A172 (cell line): Measurements from ENCODE around the gene RSPO4. TPM values are rescaled to one million over a fixed set of nuclear protein-coding genes. Genes with fewer than 3 reads are reported as not detected.

Source experiments
- DNase-seq: peaks from one replicate; pipeline ENCODE4 v3.0.0-alpha.2; 2015; ENCODE audit warnings: low spot score
- total RNA-seq: library from RNA; depleted of rRNA; stranded (reverse); fragments of >200 nt; shearing (Covaris generic); gene quantifications from 2 replicates; pipeline ENCODE4 v1.2.3, GENCODE V29; 2014; rRNA removed

The RSPO4 gene
- total RNA-seq, 1 experiment from 2014 or later = not detected

DNA sequence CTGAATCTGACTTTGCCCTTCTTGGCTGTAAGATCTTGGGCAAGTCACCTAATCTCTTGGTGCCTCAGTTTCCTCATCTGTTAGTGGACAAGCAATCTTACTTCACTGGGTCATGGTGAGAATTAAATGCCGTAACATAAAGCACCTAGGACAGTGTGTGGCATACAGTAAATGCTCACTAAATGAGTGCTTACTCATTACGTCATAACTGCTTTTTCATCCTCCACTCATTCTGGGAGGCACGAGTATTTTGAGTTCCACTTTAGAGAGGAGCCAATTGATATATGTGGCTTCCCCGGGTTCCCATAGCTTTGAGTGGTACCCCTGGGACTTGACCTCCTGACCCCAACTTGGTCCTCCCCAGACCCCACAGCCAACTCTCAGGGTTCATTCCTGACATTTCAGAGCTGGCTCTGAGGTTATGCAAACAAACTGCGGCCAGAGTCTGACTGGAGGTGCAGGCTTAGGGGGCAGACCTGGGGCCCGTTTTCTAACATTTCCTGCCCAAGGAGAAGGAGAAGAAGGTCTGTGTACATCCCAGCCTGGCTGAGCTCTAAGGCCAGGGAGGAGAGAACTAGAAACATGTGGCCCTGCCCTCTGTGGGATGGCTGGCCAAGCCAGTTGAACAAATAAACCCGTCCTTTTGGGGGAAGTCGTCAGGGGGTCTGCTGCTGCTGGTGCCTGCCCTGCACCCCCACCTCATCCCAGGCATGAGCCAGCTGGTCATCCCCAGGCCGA lies 91.8 kb downstream of the RSPO4 start:
- no peak for DNase-seq

DNA sequence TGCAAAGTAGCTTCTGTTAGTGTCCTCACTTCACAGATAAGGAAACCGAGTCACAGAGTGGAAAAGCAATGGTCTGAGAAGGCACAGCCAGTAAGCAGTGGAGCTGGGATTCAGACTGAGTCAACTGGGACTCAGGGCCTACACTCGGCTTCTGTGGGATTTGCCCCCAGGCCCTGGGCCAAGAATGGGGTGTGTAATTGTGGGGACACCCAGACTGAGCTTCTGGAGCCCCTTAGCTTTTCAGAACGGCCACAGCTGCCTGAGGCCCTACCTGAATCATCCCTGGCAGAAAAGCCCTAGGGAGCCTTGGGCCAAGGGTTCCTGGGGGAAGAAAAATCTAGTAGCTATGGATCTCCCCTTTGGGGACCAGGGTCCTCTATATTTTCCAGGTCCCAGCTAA lies 92.5 kb downstream of the RSPO4 start:
- DNase-seq = no peak

Other genes starting within 250 kb of the RSPO4 start
- gene SLC52A3, start 233.8 kb downstream of the RSPO4 start, total RNA-seq = 0.03 and 0.22 TPM in 2 replicates
- gene FAM110A, start 168.6 kb downstream of the RSPO4 start, total RNA-seq = 11.7 and 15.0 TPM in 2 replicates
- gene ANGPT4, start 86.0 kb downstream of the RSPO4 start, total RNA-seq = 0.05 TPM in 1 of 2 replicates, not detected in the other
- gene PSMF1, start 116.3 kb upstream of the RSPO4 start, total RNA-seq = 63.9 and 90.5 TPM in 2 replicates
- 0.67 and 0.72 TPM in 2 replicates for gene TMEM74B, start 182.7 kb upstream of the RSPO4 start, total RNA-seq
- gene C20orf202, start 201.1 kb upstream of the RSPO4 start, total RNA-seq = not detected in 2 replicates
- gene RAD21L1, start 223.7 kb upstream of the RSPO4 start, total RNA-seq = 0.07 and 0.90 TPM in 2 replicates